ENCODE results near the gene EEF1AKMT1.

Gene EEF1AKMT1

GRCh38 chr13:20696073-20696472, 77.7 kb downstream of the EEF1AKMT1 start:
- DNase-seq (ENCODE audit: low read depth), result no peak
- H3K4me3 ChIP-seq (ENCODE audit: control insufficient read depth, low read depth, low read length), result no peak overlapping the region
- no peak for TF ChIP-seq CTCF (IDR thresholded peaks at IDR 0.05; ENCODE audit: control insufficient read depth, insufficient read depth, low read depth, low read length, missing control alignments)

- no peak for TF ChIP-seq CTCF (IDR thresholded peaks at IDR 0.05; ENCODE audit: control insufficient read depth, insufficient read depth, low read depth, low read length, missing control alignments)
- no peak overlapping the region for H3K4me3 ChIP-seq (ENCODE audit: control insufficient read depth, low read depth, low read length)
- DNase-seq (ENCODE audit: low read depth), result no peak
Measured at GRCh38 chr13:20691616-20692015, 82.1 kb downstream of the EEF1AKMT1 start.

- TF ChIP-seq CTCF (IDR thresholded peaks at IDR 0.05; ENCODE audit: control insufficient read depth, insufficient read depth, low read depth, low read length, missing control alignments), result no peak
- no peak for DNase-seq (ENCODE audit: low read depth)
- no peak overlapping the region for H3K4me3 ChIP-seq (ENCODE audit: control insufficient read depth, low read depth, low read length)
Measured at GRCh38 chr13:20689291-20689690, 84.5 kb downstream of the EEF1AKMT1 start.

- DNase-seq (ENCODE audit: low read depth), result no peak
- TF ChIP-seq CTCF (IDR thresholded peaks at IDR 0.05; ENCODE audit: control insufficient read depth, insufficient read depth, low read depth, low read length, missing control alignments), result no peak
- no peak overlapping the region for H3K4me3 ChIP-seq (ENCODE audit: control insufficient read depth, low read depth, low read length)
Measured at GRCh38 chr13:20686863-20687579, 86.7 kb downstream of the EEF1AKMT1 start.

- TF ChIP-seq CTCF (IDR thresholded peaks at IDR 0.05; ENCODE audit: control insufficient read depth, insufficient read depth, low read depth, low read length, missing control alignments), result no peak
- H3K4me3 ChIP-seq (ENCODE audit: control insufficient read depth, low read depth, low read length), result no peak overlapping the region
- DNase-seq (ENCODE audit: low read depth), result no peak
Measured at GRCh38 chr13:20686167-20686566, 87.6 kb downstream of the EEF1AKMT1 start.

GRCh38 chr13:20685092-20685491, 88.7 kb downstream of the EEF1AKMT1 start:
- DNase-seq (ENCODE audit: low read depth), result no peak
- H3K4me3 ChIP-seq (ENCODE audit: control insufficient read depth, low read depth, low read length), result no peak overlapping the region
- no peak for TF ChIP-seq CTCF (IDR thresholded peaks at IDR 0.05; ENCODE audit: control insufficient read depth, insufficient read depth, low read depth, low read length, missing control alignments)
